Muscle of back (tissue), 11 donors: Measurements from ENCODE around the gene YIPF2. TPM values are rescaled to one million over a fixed set of nuclear protein-coding genes. Genes with fewer than 3 reads are reported as not detected.
A peak's percentile ranks its signal among the peaks of the same experiment; 100 is the strongest.

Experiments used
- DNase-seq, 3 donors: peaks; one replicate each; pipeline versions ENCODE4 v3.0.0 to v3.0.0-alpha.2; 2013
- polyA plus RNA-seq, 10 donors: library from polyadenylated mRNA; unstranded; fragments of 120-200 nt; gene quantifications; one replicate each; pipeline ENCODE4 v1.2.1, GENCODE V29; 2013; ENCODE audit not compliant: insufficient read length in 10 of 10

Gene YIPF2
- polyA plus RNA-seq, 10 donors = 18.4 to 33.6 (median 24.7) TPM

DNA sequence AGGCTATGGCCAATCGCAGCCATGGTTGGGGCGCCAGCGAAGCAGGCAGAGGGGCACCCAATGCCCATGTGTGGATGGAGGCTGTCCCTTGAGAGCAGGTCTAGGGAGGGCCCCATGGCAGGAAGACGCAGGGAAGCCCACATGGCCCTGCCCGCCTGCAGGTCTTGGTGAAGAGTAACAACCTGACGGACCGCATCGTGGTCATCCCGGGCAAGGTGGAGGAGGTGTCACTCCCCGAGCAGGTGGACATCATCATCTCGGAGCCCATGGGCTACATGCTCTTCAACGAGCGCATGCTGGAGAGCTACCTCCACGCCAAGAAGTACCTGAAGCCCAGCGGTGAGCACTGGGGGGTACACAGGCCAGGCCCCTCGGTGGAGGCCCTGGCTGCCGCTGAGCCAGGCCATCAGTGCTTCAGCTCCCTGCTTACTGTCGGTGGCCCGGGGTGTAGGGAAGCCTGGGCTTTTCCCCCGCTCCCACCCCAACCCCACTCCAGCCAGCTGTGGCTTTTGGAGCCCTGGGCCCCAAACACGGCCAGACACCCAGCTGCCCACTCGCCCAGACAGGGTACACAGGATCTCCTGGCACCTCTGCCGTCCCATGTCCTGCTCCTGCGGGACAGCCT, 14.6 kb downstream of the YIPF2 start:
- no peak for DNase-seq

DNA sequence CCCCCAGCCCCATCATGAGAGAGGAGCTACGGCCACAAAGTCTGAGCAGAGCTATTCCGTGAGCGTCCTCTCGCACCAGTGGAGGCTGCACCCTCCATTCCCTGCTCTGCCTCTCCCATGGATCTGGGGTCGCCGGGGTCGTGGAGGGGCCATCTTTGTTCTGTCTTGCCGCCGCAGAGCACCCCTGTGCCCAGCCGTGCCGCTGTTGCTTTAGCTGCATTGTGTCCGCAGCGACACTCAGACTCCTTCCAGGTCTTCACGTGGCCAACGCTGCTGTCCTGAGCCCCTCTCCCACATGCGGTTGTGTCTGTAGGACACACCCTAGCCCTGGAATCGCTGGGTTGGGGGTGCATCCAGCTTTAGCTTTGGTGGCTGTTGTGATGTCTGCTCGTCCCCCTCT, 15.8 kb downstream of the YIPF2 start:
- DNase-seq = no peak

DNA sequence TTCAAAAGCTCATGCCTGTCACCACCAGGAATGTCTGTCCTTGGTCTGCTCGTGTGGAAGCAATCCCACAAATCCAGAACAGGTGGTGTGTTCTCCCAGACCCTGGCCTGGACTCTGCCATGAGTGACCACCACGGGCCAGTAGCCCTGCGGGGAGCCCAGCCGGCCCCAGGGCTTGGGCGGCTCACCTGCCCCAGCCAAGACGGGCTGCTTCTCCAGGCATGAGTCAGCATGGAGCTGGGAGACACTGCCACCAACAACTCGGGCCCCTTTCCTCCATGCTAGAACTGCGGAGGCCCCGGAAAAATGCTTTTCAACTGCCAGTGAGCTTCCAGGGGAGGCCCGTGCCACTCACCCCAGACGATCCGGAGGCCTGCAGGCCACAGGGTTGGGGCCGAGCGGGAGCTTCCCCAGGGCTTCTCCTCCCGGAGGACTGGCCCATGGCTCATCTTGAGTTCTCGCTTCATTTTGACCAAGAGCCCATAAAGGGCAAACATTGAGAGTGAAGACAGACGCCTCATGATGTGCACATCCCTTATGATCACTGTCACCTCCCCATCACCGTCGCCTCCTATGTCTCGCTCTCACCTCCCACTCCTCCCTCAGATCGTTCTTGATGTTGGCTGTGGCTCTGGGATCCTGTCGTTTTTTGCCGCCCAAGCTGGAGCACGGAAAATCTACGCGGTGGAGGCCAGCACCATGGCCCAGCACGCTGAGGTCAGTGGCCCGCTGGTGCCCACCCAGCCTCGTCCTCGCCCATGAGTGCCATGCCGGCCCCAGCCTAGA, 16.7 kb downstream of the YIPF2 start:
- no peak for DNase-seq

DNA sequence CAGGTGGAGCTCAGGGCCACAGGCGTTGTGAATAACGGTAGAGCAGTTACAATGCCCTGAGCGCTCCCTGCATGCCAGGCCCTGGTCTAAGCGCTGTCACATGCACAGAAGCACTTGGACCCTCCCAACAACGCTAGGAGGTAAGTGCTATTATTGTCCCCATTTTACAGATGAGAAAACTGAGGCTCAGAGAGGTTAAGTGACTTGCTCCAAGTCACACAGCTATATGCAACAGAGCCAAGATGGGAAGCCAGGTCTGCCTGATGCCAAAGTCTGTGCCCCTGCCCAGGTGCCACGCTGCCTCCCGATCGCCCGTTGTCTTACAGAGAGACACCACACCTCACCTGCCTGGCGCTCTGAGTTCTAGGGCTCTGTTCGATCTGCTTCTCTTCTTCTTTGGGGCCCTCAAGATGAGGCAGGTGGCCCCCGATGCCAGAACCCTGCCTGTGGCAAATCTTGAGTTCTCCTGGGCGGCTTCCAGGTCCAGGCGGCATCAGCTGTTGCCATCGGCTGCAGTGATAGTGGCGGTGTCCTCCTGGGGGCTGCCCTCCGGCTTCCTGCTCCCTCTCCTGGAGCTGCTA, 20.0 kb downstream of the YIPF2 start:
- DNase-seq = no peak

DNA sequence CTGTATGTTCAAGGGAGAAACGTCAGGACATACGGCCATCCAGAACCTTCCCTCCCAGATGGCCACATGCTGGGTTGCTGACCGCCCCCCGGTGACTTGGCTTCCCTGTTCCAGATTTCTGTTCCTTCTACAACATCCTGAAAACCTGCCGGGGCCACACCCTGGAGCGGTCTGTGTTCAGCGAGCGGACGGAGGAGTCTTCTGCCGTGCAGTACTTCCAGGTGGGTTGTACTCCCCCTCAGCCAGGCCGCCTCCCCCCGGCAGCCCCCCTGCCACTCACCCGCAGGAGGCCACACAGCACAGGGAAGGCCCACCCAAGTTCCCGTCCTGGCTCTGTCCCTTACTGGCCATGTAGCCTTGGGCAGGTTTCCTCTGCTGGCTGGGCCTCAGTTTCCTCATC, 20.5 kb downstream of the YIPF2 start:
- no peak for DNase-seq

DNA sequence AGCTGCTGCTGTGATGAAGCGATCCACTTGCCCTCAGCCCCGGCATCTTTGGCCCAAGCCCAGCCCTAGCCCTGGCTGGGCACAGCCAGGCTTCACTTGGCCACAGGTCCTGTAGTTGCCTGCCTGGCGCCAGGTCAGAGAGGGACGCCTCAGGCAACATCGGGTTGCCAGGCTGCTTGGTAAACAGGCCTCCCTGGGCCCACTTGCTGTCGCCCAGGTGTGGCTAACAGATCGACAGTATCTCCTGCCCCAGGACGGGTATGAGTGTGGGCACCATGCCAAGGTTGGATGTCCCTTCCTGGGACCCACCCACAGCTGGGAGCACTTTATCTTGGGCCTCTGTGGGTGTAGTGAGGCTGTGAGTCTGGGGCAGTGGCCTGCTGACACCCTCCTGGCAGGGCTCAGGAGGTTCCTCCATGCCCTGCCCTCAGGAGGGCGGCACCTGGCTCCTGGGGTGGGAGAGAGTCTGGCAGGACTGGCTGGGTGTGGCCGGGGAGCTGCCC, 29.2 kb downstream of the YIPF2 start:
- no peak for DNase-seq

DNA sequence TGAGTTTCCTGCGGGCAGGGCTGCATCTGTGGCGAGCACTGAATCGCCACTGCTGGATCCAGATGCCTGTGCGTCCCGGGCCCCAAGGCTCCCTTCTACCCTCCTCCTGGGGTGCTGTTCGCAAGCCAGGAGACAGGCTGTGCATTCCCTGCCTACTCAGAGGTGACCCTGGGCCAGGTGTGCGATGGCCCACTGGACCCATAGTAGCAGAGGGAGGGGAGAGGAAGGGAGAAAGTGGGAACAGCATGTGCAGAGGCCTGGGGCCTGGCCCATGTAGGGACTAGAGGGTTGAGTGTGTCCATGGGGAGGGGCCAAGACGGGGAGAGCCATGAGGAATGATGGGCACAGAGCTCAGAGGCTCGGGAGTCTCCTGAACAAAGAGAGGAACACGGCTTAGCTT, 29.8 kb downstream of the YIPF2 start:
- DNase-seq = no peak

DNA sequence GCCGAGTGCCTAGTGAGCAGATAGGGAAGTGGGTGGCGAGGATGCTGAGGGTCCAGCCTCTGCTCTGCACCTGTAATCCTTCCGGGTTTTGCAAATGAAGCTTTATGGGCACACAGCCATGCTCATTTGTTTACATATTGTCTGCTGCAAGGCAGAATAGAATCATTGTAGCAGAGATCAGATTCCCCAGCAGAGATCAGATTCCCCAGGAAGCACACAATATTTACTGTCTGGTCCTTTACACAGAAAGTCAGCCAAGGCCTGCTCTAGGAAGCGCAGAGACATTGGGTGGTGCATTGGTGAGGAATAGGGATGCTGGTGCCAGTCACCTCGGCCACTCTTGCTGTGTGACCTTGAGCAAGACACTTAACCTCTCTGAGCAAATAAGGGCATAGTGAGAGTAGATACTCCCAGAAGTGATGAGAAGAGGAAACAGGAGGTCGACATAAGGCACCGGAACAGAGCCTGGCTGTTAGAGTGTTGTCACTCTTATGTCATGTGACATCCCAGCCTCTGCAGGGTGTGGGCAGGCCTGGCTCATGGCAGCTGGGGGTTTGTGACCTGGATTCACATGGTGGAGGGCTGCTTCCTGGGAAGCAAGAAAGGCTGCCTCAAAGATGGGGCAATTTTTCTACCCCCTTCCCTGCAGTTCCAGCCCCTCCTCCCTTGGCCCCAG, 31.4 kb downstream of the YIPF2 start:
- no peak for DNase-seq

DNA sequence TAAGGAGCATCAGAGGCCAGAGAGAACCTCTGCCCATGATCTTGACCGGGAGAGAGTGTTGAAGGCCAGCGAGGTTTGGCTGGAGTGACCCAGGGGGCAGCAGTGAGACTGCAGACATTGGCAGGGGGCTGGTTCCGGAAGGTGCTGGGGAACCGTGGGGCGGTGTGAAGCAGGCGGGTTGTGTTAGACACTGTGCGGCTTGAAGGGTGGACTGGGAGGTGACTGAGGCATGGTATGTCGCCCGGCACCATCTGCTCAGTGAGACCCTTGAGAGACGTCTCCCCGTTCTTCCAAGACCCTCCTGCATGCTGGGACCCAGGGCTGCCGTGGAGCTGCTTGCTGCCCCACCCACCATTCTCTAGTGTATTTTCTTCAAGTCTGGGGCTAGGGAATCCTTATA, 32.5 kb downstream of the YIPF2 start:
- DNase-seq = no peak

DNA sequence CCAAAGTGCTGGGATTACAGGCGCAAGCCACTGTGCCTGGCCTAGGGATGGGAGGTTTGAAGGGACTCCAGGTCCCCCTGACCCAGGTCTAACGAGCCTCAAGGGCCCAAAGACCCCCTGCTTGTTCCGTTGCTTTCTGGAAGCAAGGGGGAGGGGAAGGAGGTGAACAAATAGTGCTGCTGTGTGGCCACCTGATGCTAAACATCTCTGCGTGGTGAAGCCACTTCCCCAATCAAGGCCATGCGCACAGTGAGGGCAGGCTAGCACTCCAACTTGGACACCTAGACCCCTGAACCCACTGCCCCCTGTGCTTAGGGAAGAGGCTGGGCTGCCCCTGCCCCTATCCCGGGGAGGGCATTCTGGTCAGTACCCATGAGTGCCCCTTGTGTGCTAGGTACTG, 33.1 kb downstream of the YIPF2 start:
- no peak for DNase-seq

DNA sequence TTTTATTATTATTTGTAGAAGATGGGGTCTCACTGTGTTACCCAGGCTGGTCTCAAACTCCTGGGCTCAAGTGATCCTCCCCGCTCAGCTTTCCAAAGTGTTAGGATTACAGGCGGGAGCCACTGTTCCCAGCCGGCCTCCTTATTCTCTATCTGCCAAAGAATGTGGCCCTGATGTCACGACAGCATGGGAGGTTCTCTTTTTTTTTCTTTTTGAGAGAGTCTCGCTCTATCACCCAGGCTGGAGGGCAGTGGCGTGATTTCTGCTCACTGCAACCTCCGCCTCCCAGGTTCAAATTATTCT, 33.6 kb downstream of the YIPF2 start:
- no peak for DNase-seq

DNA sequence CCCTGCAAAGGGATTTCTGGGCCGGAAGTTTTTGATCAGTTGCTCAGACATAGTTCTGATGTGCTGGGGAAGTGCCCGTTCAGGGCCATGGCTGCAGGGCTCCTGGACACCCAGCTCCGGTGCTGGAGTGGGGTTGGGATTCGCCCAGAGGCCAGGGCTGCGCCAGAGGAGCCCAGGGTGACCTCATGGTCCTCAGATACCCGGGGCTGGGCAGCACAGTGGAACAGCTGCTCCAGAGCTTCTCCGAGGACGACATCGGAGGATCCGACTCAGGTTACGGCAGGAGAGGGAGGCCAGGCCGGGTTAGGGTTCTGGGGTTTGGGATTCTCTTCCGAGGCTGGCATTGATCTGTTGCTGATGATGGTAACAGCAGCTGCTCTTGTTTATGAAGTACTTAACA, 36.2 kb downstream of the YIPF2 start:
- peak in 2 of 3 donors; percentile 53 to 61 for DNase-seq

DNA sequence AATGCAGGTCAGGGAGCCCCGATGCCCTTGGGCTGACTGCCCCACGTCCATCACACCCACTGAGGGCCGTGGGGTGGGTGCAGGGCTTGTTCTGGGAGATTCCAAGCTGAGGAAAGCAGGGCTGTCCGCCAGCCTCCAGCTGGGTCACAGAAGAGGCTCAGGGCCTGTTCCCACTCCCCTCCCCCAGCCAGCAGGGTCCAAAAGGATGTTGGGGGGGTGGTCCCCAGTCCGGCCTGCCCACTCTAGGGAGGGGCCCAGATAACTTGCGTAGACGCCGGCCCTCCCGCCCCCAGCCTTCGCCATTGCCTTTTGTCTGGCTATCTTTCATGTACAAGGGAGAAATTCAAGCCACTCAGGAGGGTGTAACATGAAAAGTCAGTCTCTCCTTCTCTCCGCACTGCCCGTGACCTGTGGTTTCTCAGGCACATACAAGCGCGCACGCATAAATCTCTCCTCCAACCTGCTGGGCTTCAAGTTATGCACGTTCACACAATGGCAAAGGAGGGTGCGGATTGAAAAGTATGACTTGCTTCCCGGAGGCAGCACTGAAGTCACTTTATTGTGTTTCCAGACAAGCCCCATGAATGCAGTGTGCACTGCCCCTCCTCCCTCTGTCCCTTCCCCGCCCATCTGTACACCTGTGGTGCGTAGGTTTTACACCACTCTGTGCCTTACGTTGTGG, 36.9 kb downstream of the YIPF2 start:
- peak in 2 of 3 donors; percentile 48 to 84 for DNase-seq

DNA sequence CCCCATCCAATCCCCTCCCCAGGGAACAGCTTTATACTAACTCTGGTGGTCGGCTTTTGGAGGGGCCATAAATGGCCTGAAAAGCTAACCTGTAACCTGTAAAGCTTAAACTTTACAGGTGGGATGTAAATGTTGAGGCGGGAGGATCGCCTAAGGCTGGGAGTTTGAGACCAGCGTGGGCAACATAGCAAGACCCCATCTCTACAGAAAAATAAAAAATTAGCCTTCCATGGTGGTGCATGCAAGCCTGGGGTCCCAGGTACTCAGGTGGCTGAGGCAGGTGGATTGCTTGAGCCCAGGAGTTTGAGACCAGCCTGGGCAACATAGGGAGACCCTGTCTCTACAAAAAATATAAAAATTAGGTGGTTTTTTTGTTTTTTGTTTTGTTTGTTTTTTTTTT, 38.6 kb downstream of the YIPF2 start:
- no peak for DNase-seq

DNA sequence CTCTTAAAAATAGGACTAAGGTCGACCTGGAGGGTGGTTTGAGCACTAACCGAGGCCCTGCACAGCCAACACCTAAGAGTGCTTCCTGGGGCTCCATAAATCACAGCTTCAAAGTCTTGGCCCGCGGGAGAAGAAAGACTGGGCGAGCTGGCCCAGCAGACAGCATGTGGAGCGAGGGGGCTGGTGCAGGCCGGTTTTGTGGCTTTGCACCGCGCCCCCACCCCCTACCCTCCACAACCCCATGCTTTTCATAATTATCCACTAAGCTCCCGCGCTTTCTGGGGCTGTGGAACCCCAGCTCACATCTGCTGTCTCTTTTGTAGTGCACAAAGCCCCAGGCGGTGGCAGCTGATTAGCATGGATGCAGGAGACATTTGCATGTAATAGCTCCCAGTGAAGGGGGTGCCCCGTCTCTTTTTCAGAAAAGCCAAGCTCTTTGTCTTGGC, 40.0 kb downstream of the YIPF2 start:
- no peak for DNase-seq

DNA sequence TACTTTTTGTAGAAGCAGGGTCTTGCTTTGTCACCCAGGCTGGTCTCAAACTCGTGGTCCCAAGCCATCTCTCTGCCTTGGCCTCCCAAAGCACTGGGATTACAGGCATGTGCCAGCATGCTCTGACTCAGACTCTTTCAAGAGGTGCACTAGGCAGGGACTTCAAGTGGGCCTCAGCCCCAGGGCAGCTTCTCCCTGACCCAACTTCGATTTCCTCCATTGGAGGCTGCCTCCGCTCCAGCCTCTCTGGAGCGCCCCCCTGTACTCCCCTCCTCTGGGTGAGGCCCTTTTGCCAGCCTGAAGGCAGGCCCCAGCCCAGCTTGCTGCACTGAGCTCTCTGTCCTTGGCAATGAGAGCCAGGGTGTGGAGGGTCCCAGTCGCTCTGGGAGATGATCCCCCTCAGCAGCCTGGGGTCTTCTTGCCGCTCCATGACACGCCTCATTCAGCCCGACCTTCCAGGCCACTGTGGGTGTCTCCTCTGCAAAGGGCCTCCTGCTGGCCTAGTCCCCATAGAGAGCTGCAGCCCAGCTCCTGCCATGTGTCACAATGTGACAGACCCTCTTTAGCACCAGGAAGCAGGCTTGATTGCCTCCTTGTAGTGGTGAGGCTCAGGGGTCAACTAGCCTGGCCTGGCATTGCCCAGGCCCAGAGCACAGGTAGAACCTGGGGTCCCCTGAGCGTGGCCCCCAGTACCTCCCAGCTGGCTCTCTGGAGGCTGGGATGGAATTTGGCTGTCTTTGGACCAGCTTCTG, 40.6 kb downstream of the YIPF2 start:
- no peak for DNase-seq

DNA sequence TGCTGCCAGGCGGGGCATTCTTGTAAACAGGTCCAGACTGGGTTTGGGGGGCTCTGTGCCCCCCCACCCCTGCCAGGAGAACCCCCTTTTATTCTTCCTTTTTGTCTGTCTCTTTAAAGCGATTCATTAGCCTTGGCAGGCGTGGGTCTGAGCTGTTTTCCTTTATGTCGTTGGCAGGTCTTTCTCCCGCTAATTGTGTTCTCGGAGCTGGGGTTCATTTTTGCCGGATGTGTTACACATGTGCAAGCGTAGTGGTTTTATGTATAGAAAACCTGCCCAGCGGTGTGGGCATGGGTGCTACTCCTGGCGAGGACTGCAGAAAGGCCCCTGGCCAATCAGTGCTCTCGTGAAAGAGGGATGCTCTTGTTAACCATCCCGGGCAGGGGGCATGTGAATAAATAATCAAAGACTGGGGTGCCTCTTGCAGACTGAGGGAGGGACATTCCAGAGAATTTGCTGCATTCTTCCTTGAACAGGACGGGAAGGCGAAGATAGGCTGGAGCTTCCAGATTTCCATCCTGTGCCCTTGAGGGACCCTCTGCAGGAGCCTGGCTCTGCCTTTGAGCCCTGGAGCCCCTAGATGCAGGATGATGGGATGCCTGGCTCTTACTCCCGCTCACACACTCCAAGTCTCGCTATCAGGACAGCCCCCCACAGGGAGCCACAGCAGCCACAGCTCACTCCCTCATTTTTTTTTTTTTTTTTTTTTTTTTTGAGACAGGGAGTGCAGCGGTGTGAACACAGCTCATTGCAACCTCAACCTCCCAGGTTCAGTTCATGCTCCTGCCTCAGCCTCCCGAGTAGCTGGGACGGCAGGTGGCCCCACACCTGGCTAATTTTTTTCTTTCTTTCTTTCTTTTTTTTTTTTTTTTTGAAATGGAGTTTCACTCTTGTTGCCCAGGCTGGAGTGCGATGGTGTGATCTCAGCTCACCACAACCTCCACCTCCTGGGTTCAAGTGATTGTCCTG, 43.0 kb downstream of the YIPF2 start:
- no peak for DNase-seq

DNA sequence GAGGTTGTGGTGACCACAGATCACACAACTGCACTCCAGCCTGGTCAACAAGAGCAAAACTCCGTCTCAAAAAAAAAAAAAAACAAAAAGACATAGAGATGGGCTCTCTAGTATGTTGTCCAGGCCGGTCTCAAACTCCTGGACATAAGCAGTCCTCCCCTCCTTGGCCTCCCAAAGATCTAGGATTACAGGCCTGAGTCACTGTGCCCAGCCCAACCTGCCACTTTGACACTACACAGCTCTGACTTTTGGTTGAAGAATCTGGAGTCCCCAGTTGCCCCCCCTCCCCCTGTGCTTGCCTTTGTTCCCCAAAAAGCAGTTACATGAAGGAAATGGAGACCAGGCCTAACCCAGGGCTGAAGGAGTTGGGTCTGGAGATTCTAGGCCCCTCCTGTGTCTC, 44.2 kb downstream of the YIPF2 start:
- DNase-seq = no peak

DNA sequence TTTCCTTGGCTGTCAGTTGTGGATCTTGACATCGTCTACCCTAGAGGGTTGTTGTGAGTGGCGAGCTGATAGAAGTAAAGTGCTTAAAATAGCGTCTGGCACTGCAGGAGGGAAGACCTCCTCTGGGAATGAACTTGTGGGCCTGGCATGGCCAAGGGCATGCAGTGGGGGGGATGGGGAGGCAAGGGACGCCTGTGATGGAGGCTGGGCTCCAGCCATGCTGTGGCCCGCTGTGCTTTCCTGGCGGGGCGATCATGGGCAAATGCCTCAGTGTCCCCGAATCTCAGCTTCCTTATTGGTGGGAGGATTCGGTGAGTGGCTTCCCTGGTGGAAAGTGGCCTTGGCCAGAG, 46.4 kb downstream of the YIPF2 start:
- no peak for DNase-seq

DNA sequence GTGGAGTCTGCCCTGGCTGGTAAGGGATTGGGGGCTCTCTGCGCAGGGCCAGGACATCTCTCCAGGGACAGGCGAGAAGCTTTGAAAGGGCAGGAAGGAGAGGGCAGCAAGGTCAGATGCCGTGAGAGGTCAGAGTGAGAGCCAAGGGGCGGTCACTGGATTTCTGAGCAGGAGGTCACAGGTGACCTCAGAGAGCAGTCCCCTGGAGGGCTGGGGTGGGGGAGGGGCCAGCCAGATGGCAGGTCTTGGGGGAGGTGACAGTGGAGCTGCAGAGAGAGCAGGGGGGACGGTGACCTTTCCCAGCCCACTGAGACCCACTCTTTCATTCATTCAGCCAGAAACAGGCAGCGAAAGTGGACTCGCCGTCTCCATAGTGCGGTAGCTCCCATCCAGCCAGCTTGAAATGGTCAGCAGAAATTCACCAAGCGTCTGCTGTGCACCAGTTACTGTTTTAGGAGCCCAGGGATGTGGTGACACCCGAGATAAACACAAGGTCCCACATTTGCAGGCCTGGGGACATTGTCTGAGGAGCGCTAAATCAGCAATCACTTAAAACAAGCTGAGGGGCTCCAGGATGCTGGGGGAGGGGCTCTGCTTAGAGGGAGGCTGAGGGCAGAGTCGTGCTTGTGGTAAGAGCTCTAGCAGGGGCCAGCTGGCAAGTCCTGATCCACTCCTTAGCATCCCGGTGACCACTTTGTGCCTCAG, 46.9 kb downstream of the YIPF2 start:
- no peak for DNase-seq
